Psoas muscle (tissue), 8 donors: ENCODE data around the gene BHLHA9. TPM values are rescaled to one million over a fixed set of nuclear protein-coding genes. Genes with fewer than 3 reads are reported as not detected.
"Not testable (repeated sequence)": the region's sequence is repeated elsewhere in the genome, so short reads cannot be mapped to it uniquely, and the experiment has no call there.

Source experiments
- ATAC-seq, 4 donors: fragments of 200-7000 bp; cut with Tn5 transposase; one replicate each; pipeline ENCODE4 v1.9.1; 2020; ENCODE audit warnings: moderate library complexity in 3 of 4, mild to moderate bottlenecking in 2 of 4
- DNase-seq, 2 donors: peaks; one replicate each; pipeline ENCODE4 v3.0.0-alpha.2; 2020
- H3K27ac ChIP-seq: fragments of 200-600 bp; one replicate; pipeline ENCODE4 v1.8.0; 2022
- H3K27me3 ChIP-seq, 3 donors: fragments of 200-600 bp in 1 of 3; one replicate each; pipeline versions ENCODE4 v1.6.1 to v1.8.0; 2013 to 2022; ENCODE audit warnings: low read length in 2 of 3, mild to moderate bottlenecking in 2 of 3, moderate library complexity in 1 of 3; ENCODE audit not compliant: insufficient read depth in 3 of 3
- H3K36me3 ChIP-seq, 2 donors: fragments of 200-600 bp in 1 of 2; one replicate each; pipeline versions ENCODE4 v1.6.1 to v1.8.0; 2013 to 2022; ENCODE audit warnings: low read depth in 1 of 2, mild to moderate bottlenecking in 1 of 2, moderate library complexity in 1 of 2; ENCODE audit not compliant: insufficient read depth in 1 of 2
- H3K4me1 ChIP-seq: fragments of 200-600 bp; one replicate; pipeline ENCODE4 v1.8.0; 2022
- H3K4me3 ChIP-seq: fragments of 200-600 bp; one replicate; pipeline ENCODE4 v1.8.0; 2022; ENCODE audit warnings: mild to moderate bottlenecking
- H3K9me3 ChIP-seq: fragments of 200-600 bp; one replicate; pipeline ENCODE4 v1.8.0; 2022
- CTCF ChIP-seq: fragments of 200-600 bp; IDR thresholded peaks from one replicate; pipeline ENCODE4 v1.8.0; 2022; ENCODE audit warnings: antibody characterized with exemption
- WGBS, 3 donors: extraction: QIAGEN DNeasy Blood & Tissue Kit; methylation state at CpG; one replicate each; pipeline versions ENCODE4 v1.1.6 to v1.1.7; 2013; 5-methylcytosine and 5-hydroxymethylcytosine counted together
- intact Hi-C, 2 donors: fragments of 100-400 bp; cut with DNase I; formaldehyde crosslinking; loops; one replicate each; pipeline versions ENCODE4 v1.11.0 to v1.14.2; 2022
- polyA plus RNA-seq, 3 donors: library from polyadenylated mRNA; stranded (reverse); fragments of 200-250 nt; gene quantifications; one replicate each; pipeline ENCODE4 v1.2.3, GENCODE V29; 2013
- total RNA-seq, 4 donors: library from RNA; stranded (reverse); fragmentation: NEBNext Ultra II Directional in 2 of 4; extraction: Animal tissue kit (Norgen Biotek cat#: 25700) in 2 of 4; gene quantifications; one replicate each; pipeline versions ENCODE4 v1.2.1 to v1.2.4, GENCODE V29; 2021 to 2023
- donor health status: healthy with polysubstance abuse.
- donor health status: DM: no; HTN: no; CAD: no; lungs with moderate emphysema.
- donor health status: Bipolar disorder and iron deficiency.
- donor health status: healthy.
- donor health status: DM: yes; HTN: yes; CAD: no.
- donor health status: DM: no; HTN: no; CAD: no.
- donor health status: DM: no; HTN: no; CAD: no.
- donor health status: DM: yes; HTN: yes; CAD: no.

Gene BHLHA9
- total and polyA plus RNA-seq, 7 donors, result not detected

DNA sequence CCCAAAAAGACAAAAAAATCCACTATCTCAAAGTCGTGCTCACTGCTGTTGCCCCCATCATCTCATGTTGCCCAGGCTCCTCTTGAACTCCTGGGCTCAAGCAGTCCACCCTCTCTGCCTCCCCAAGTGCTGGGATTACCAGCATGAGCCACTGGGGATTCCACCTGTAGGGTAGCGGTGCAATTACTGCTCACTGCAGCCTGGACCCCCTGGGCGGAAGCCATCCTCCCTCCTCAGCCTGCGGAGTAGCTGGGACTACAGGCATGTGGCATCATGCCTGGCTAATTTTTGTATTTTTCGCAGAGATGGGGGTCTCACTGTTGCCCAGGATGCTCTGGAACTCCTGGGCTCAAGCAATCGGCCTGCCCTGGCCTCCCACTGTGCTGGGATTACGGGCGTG lies 37.9 kb upstream of the BHLHA9 start:
- no peaks in the 10 kb centered on the region for H3K9me3 ChIP-seq
- no peak overlapping the region for H3K27ac ChIP-seq
- H3K27me3 ChIP-seq, result peaks cover 0 to 52% (median 21%) of the 10 kb centered on the region in 3 donors
- DNase-seq (no peak), ATAC-seq (no peak)
- no peak overlapping the region for H3K4me3 ChIP-seq
- H3K36me3 ChIP-seq, result no peaks in the 10 kb centered on the region
- WGBS, 3 donors, result 66 to 87% (median 67%) methylated on average over 8 of the region's 8 CpGs
- H3K4me1 ChIP-seq, result no peaks in the 10 kb centered on the region
- no peak for TF ChIP-seq CTCF
- intact Hi-C loops, result no loop called here

DNA sequence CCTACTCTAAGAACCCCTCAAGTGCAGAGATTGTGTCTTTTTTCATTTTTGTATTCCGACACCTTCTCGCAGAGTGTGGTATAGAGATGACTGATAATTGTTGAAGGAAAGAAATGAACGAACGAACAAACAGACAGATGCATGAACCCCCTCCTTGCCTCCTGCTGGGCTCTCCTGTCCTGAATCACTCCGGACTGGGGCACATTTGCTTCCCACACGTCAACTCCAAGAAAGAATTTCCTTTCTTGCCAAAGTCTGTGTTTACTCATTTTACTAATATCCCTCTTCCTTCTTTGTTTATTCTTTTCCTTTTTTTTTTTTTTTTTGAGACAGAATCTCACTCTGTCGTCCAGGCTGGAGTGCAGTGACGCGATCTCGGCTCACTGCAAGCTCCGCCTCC lies 37.5 kb upstream of the BHLHA9 start:
- no peak for ATAC-seq

GRCh38 chr17:1234455-1234854 lies 35.8 kb upstream of the BHLHA9 start:
- DNase-seq (no peak), ATAC-seq (peak; percentile 45 to 69 (median 59))
- no peak for TF ChIP-seq CTCF
- Histone ChIP-seq H3K27ac (no peak overlapping the region), H3K4me3 (no peak overlapping the region), H3K27me3 (peaks cover 0 to 31% (median 14%) of the 10 kb centered on the region in 3 donors), H3K9me3 (no peaks in the 10 kb centered on the region), H3K4me1 (no peaks in the 10 kb centered on the region), H3K36me3 (no peaks in the 10 kb centered on the region)
- 47 to 52% (median 47%) methylated on average over 4 of the region's 4 CpGs for WGBS, 3 donors
- intact Hi-C loops, result no loop called here

More for the DNA sequence above, 37.5 kb upstream of the BHLHA9 start:
- H3K4me3 ChIP-seq, result no peak overlapping the region
- intact Hi-C loops, result no loop called here
- no peaks in the 10 kb centered on the region for H3K4me1 ChIP-seq
- TF ChIP-seq CTCF, result no peak
- no peaks in the 10 kb centered on the region for H3K36me3 ChIP-seq
- H3K27me3 ChIP-seq, result peaks cover 0 to 47% (median 18%) of the 10 kb centered on the region in 3 donors
- H3K27ac ChIP-seq, result no peak overlapping the region
- DNase-seq, result no peak
- 72 to 74% (median 72%) methylated on average over 6 to 11 of the region's 11 CpGs for WGBS, 3 donors
- no peaks in the 10 kb centered on the region for H3K9me3 ChIP-seq

DNA sequence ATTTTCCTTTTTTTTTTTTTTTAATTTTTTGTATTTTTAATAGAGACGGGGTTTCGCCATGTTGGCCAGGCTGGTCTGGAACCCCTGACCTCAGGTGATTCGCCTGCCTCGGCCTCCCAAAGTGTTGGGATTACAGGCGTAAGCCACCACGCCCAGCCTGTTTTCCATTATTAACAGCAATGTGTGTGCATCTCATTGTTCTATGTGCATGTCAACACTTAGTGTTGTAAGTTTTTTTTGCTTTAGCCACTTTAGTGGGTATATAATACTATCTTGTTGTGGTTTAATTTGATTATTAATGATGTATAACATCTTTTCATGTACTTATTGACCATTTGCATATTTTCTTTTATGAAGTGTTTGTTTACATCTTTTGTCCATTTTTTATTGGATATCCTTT lies 32.8 kb upstream of the BHLHA9 start:
- TF ChIP-seq CTCF, result no peak
- WGBS, 3 donors, result 79 to 98% (median 97%) methylated on average over 6 of the region's 6 CpGs
- peaks cover 0 to 12% (median 1%) of the 10 kb centered on the region in 3 donors for H3K27me3 ChIP-seq
- no peaks in the 10 kb centered on the region for H3K4me1 ChIP-seq
- H3K36me3 ChIP-seq, result no peaks in the 10 kb centered on the region
- H3K27ac ChIP-seq, result no peak overlapping the region
- no peak overlapping the region for H3K4me3 ChIP-seq
- intact Hi-C loops, result no loop called here
- DNase-seq (no peak), ATAC-seq (no peak)
- no peaks in the 10 kb centered on the region for H3K9me3 ChIP-seq

DNA sequence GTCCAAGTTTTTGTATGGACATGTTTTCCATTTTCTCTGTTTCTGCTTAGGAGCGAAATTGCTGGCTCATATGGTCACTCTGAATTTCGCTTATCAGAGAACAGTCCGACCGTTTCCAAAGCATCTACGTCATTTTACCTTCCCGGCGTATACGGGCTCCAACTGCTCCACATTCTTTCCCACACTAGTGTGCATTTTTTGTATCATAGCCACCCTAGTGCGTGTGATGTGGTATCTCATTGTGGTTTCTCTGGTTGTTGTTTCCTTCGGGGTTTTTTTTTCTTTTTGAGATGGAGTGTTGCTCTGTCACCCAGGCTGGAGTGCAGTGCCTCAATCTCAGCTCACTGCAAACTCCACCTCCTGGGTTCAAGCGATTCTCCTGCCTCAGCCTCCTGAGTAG lies 31.0 kb upstream of the BHLHA9 start:
- DNase-seq (no peak), ATAC-seq (no peak)
- no peaks in the 10 kb centered on the region for H3K4me1 ChIP-seq
- H3K36me3 ChIP-seq, result no peaks in the 10 kb centered on the region
- peaks cover 0 to 11% (median 0%) of the 10 kb centered on the region in 3 donors for H3K27me3 ChIP-seq
- 85 to 90% (median 87%) methylated on average over 11 of the region's 11 CpGs for WGBS, 3 donors
- intact Hi-C loops, result no loop called here
- no peak overlapping the region for H3K4me3 ChIP-seq
- no peak overlapping the region for H3K27ac ChIP-seq
- TF ChIP-seq CTCF, result no peak
- H3K9me3 ChIP-seq, result no peaks in the 10 kb centered on the region

DNA sequence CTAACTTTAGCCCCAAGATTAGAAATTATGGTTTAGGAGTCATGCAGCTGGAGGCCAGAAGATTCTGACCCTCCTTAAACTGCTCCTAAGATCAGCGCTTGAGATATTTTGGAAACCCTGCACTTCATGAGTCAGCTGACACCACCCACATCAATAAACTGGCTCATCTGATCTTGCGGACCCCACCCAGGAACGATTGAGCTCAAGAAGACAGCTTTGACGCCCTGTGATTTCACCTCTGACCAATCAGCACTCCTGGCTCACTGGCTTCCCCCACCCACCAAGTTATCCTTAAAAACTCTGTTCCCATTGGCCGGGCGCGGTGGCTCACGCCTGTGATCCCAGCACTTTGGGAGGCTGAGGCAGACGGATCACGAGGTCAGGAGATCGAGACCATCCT lies 29.8 kb upstream of the BHLHA9 start:
- H3K27ac ChIP-seq, H3K4me3 ChIP-seq, H3K4me1 ChIP-seq, H3K36me3 ChIP-seq, intact Hi-C loops, ATAC-seq, H3K9me3 ChIP-seq, DNase-seq: not testable (repeated sequence)
- 61 to 77% (median 73%) methylated on average over 11 of the region's 11 CpGs for WGBS, 3 donors
- peaks cover 0 to 11% (median 0%) of the 10 kb centered on the region in 3 donors for H3K27me3 ChIP-seq
